Suprapubic skin (tissue), 4 donors: ENCODE results near the gene CEP120.

ENCODE experiments used
- CTCF ChIP-seq, 2 donors: fragments of 200-600 bp in 1 of 2; fragments of 450-650 bp in 1 of 2; sonication (generic) in 1 of 2; IDR thresholded peaks; one replicate each; pipeline ENCODE4 v1.5.1; 2016 to 2019; ENCODE audit warnings: antibody characterized with exemption in 2 of 2, mild to moderate bottlenecking in 1 of 2, moderate library complexity in 1 of 2
- POLR2A ChIP-seq, 2 donors: fragments of 450-650 bp; IDR thresholded peaks; one replicate each; pipeline ENCODE4 v1.6.1; 2017; ENCODE audit warnings: antibody characterized with exemption in 2 of 2, mild to moderate bottlenecking in 2 of 2, moderate library complexity in 2 of 2
- POLR2AphosphoS5 ChIP-seq, 3 donors: sonication (generic); formaldehyde crosslinking; IDR thresholded peaks; one replicate each; pipeline ENCODE4 v1.6.1; 2017; ENCODE audit warnings: antibody characterized with exemption in 3 of 3

DNA sequence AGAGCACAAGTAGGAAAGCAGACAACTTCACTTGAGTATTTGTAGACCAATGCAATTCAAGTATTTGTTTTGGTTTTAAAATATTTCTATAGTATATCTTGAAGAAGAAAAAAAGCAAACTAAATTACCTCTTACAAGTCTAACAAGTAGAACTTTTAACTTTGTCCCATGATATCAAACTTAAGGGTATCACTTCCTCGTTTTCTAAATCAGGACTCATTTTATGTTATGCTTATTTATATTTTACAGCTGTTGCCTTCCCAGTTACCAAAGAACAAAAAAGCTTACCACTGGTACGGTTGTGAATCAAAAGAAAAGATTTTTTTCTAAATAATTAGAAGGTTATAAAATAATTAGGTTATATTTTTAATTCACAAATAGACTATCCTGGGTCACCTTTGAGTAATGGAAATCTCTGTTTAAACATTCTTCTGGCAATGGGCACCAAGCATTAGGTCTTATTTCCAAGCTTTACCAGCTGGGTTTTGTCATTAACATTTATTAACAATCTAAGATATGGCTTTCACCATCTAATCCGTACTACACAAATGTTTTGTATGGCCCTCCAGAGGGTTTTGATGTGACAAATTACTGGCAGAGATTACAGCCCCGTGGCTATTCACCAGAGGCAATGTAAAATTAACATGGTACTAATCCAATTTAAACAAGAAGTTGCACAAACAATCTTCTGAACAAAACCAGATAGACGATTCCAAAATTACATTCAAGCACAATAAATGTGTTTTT lies 63.6 kb downstream of the CEP120 start:
- TF ChIP-seq CTCF (IDR thresholded peaks at IDR 0.05) (no peak), POLR2A (IDR thresholded peaks at IDR 0.05) (no peak), POLR2AphosphoS5 (IDR thresholded peaks at IDR 0.05) (no peak)
